ENCODE measurements around the gene TMCO4.
A peak's percentile ranks its signal among the peaks of the same experiment; 100 is the strongest.
"Not testable (repeated sequence)": the region's sequence is repeated elsewhere in the genome, so short reads cannot be mapped to it uniquely, and the experiment has no call there.

Gene TMCO4

DNA sequence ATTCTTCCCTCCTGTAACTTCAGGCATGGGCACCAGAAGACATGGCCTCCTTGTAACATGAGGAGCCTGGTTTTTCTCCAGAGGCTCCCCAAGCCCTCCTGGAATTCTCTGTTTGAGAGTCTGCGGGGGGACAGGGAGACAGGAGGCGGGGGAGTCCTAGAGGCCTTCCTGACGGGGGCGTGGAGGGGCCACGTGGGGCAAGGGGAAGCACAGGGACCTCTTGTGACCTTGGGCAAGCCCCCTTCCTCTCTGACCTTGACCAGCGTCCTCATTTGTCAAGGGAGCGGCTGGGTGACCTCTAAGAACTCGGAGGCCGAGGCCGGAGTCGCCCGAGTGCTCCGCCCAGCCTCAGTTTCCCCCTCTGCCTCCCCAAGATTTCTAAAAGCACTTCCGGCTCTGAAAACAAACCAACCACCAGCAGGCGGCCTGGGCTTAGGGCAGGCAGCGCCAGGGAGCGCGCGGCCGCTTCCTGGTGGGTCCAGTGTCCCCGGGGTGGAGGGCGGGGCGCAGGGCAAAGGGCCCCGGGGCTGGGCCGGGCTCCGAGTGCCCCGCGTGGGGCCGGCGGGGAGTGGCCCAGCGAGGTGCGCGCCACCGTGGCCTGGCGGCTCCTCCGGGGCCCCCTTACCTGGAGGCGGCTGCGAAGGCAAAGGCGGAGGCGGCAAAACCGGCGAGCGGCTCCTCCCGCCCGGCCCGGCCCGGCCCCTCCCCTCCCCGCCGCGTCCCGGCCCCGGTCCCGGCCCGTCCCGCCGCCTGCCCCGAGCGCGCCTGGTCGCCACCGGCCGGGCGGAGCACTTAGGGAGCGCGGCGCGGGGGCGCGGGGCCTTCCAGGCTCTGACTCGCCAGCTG is at the start of gene TMCO4:
TMCO4 (minus strand) TSS at position 687 of the 846 bp plus-strand sequence. CDS start 19,158 bp downstream, outside the sequence.
- no peak for TF ChIP-seq CTCF (conservative IDR thresholded peaks at IDR 0.05; ENCODE audit: low read depth)
- H3K27ac ChIP-seq: peak within 1 kb of the TSS; percentile 78

DNA sequence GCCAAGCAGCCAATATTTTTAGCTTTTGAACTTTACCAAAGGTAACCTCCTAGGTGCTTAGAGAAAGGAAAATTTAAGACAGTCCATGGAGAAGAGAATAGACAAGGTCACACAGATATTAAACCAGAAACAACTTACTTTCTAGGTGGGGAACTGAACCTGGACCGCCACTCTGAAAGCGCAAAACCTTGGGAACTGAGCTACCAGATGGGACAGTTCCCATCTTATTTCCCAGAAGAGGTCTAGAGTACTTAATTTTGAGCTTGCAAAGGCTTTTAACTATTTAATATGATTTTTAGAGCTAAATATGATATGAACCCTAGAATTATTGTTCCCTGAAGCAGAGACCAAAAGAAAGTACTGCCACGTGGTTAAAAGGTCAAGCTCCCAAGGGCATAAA is 49.6 kb upstream of the TMCO4 start:
- CTCF ChIA-PET: not testable (repeated sequence)

More for the DNA sequence above, at the start of gene TMCO4:
- peak; percentile 48 for DNase-seq (ENCODE audit: low spot score)
- POLR2A ChIA-PET (ENCODE audit: low non-redundant PET): no interaction called here
- CTCF ChIA-PET: interaction anchor here (0.7 kb wide), 1 partner anchor 67 kb away, joined by 3 read pairs; no protein-coding TSS in a partner anchor

GRCh38 chr1:19847334-19847733 is 47.6 kb upstream of the TMCO4 start:
- not testable (repeated sequence) for H3K27ac ChIP-seq; DNase-seq (ENCODE audit: low spot score)
- CTCF ChIA-PET: interaction anchor here (0.6 kb wide), 1 partner anchor 187 kb away, joined by 3 read pairs; no protein-coding TSS in a partner anchor
- POLR2A ChIA-PET (ENCODE audit: low non-redundant PET): interaction anchor here (0.7 kb wide), 1 partner anchor 31 kb away, joined by 3 read pairs; no protein-coding TSS in a partner anchor

More for the DNA sequence above, 49.6 kb upstream of the TMCO4 start:
- H3K27ac ChIP-seq; POLR2A ChIA-PET (ENCODE audit: low non-redundant PET); DNase-seq (ENCODE audit: low spot score): not testable (repeated sequence)

DNA sequence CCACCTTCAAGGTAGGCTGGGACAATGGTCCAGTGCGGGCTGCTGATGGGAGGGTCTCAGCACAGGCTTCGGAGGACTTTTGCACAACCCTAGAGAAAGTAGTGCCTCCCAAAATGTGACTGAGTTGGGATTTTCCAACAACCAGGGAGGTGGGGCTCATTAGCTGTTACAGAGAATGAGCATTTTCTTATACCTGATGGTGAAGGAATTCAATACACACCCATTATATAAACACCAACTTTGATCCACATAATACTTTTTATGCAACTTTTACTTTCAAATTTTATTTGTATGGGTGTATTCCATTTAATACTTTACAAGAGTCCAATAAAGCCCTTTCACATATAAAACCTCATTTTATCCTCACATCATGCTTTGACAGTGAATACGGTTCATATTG is 46.6 kb upstream of the TMCO4 start:
- no peak for DNase-seq (ENCODE audit: low spot score)
- TF ChIP-seq CTCF (conservative IDR thresholded peaks at IDR 0.05; ENCODE audit: low read depth): no peak
- no peak overlapping the region for H3K27ac ChIP-seq
- ChIA-PET CTCF (no interaction called here), POLR2A (ENCODE audit: low non-redundant PET) (no interaction called here)

- no peak for DNase-seq (ENCODE audit: low spot score)
- POLR2A ChIA-PET (ENCODE audit: low non-redundant PET): no interaction called here
- no peak for TF ChIP-seq CTCF (conservative IDR thresholded peaks at IDR 0.05; ENCODE audit: low read depth)
- CTCF ChIA-PET: no interaction called here
- H3K27ac ChIP-seq: no peak overlapping the region
Measured at GRCh38 chr1:19845555-19845954, 45.8 kb upstream of the TMCO4 start.

- no peak overlapping the region for H3K27ac ChIP-seq
- TF ChIP-seq CTCF (conservative IDR thresholded peaks at IDR 0.05; ENCODE audit: low read depth): no peak
- POLR2A ChIA-PET (ENCODE audit: low non-redundant PET): no interaction called here
- CTCF ChIA-PET: interaction anchor here (0.7 kb wide), 1 partner anchor 11 kb away, joined by 5 read pairs; no protein-coding TSS in a partner anchor
- no peak for DNase-seq (ENCODE audit: low spot score)
Measured at GRCh38 chr1:19844731-19845495, 45.2 kb upstream of the TMCO4 start.

DNA sequence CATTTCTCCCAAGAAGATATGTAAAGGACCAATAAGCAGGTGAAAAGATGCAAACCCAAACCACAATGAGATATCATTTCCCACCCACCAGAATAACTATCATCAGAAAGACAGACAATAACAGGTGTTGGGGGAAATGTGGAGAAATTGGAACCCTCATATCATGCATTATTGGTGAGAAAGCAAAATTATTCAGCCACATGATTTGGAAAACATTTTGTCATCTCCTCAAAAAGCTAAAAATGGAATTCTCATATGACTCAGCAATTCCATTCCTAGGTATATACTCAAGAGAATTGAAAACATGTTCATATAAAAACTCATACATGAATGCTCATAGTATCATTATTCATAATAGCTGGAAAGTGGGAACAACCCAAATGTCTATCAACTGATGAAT is 40.5 kb upstream of the TMCO4 start:
- CTCF ChIA-PET: interaction anchor here (0.7 kb wide), 1 partner anchor 157 kb away, joined by 3 read pairs; no protein-coding TSS in a partner anchor
- POLR2A ChIA-PET (ENCODE audit: low non-redundant PET): no interaction called here
- DNase-seq (ENCODE audit: low spot score): no peak
- no peak overlapping the region for H3K27ac ChIP-seq
- no peak for TF ChIP-seq CTCF (conservative IDR thresholded peaks at IDR 0.05; ENCODE audit: low read depth)
